ENCODE results near the gene MTERF2. TPM values are rescaled to one million over a fixed set of nuclear protein-coding genes. Genes with fewer than 3 reads are reported as not detected.
A peak's percentile ranks its signal among the peaks of the same experiment; 100 is the strongest.

Gene MTERF2
- polyA plus RNA-seq, 3 donors, result 0.54 to 1.2 (median 0.73) TPM

DNA sequence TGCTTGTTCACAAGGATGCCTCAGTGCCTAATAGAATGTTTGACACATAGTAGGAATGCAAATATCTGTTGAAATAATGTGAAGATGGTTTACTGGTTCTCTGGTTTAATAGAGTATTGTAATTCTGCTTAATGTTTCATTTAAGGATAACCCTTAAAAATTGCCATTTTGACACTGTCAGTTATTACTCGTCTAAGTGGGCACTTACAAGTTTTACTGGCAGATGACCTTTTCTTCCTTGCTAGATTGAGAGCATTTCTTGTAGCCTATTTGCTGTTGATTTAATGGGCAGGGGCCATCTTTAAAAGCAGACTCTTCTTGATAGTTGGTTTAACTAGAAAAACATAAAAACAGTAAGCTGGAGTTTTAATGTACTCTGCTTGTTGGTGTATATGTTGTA, 29.4 kb downstream of the MTERF2 start:
- Mint-ChIP-seq H3K4me3 (peak overlapping the region; percentile 97), H3K9me3 (peaks cover 0 to 5% (median 3%) of the 10 kb centered on the region in 7 donors), H3K4me1 (peaks cover 21% of the 10 kb centered on the region), H3K27ac (no peak overlapping the region), H3K36me3 (peaks cover 0 to 6% of the 10 kb centered on the region in 2 donors), H3K27me3 (ENCODE audit: low read depth in 3 of 3) (peaks cover 29 to 49% (median 34%) of the 10 kb centered on the region in 3 donors)
- no CpG with 5 or more reads among the region's 1 CpG for WGBS (ENCODE audit: insufficient coverage)
- no peak for DNase-seq
- peak overlapping the region; percentile 99 for H3K4me2 ChIP-seq (replicated peaks; ENCODE audit: extremely low read depth, low read length, poor library complexity, severe bottlenecking)
- peaks cover 29% of the 10 kb centered on the region for H3K79me2 ChIP-seq (ENCODE audit: insufficient read depth, low read length)
- no peak overlapping the region for H3K27ac ChIP-seq (ENCODE audit: low read depth in 1 of 2, low read length in 2 of 2)
- intact Hi-C loops (cut with micrococcal nuclease), result no loop called here
- H3K27me3 ChIP-seq (ENCODE audit: control insufficient read depth in 2 of 2, insufficient read depth in 2 of 2, low read length in 2 of 2), result peaks cover 23 to 28% of the 10 kb centered on the region in 2 donors
- no peaks in the 10 kb centered on the region for H3K9me3 ChIP-seq (replicated peaks in 1 of 2; ENCODE audit: control insufficient read depth in 1 of 2, insufficient read depth in 1 of 2, low read length in 2 of 2)
- no peak for TF ChIP-seq CTCF (IDR thresholded peaks at IDR 0.05)
- no peaks in the 10 kb centered on the region for H4K20me1 ChIP-seq (ENCODE audit: insufficient read depth, low read length)
- no peak overlapping the region for H3K9ac ChIP-seq (ENCODE audit: insufficient read depth, low read length, poor library complexity, severe bottlenecking)
- H2AFZ ChIP-seq (ENCODE audit: insufficient read depth, low read depth, low read length, poor library complexity, severe bottlenecking), result no peak overlapping the region
- H3K4me1 ChIP-seq (ENCODE audit: control insufficient read depth in 1 of 2, insufficient read depth in 2 of 2, low read length in 2 of 2), result peaks cover 10 to 28% of the 10 kb centered on the region in 2 donors
- peak overlapping the region in 1 of 3 experiments; percentile 90 for H3K4me3 ChIP-seq (replicated peaks in 1 of 3; ENCODE audit: low read depth in 2 of 3, low read length in 3 of 3)
- no peaks in the 10 kb centered on the region for H3K36me3 ChIP-seq (replicated peaks in 1 of 2; ENCODE audit: control insufficient read depth in 1 of 2, insufficient read depth in 2 of 2, low read length in 2 of 2)

DNA sequence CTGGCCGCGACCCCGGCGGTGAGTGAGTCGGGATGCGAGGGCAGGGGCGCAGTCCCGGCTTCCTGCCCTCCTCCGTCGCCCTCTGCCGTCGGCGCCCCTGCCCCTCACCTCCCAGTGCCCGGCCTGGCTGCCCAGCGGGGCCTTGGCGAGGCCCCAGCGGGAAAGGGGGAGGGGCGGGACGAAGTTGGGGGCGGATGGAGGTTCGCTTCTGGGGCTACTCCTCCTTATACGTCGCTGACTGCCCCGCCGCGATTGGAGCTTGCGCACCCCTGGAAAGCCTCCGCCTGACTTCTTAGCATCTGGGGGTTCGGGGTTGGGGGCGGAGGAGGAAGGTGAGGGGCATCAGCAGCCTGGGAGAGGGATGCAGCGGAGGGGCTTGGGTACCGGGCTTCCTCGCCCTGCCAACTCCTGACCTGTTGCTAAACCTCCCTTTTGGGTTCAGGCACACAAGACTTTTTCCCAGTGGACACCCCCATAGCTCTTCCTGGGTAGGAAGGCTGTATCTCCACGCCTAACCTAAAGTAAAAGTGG, 30.8 kb downstream of the MTERF2 start:
- Histone ChIP-seq H3K27me3 (ENCODE audit: control insufficient read depth in 2 of 2, insufficient read depth in 2 of 2, low read length in 2 of 2) (peaks cover 31 to 43% of the 10 kb centered on the region in 2 donors), H3K79me2 (ENCODE audit: insufficient read depth, low read length) (peaks cover 25% of the 10 kb centered on the region), H2AFZ (ENCODE audit: insufficient read depth, low read depth, low read length, poor library complexity, severe bottlenecking) (peak overlapping the region; percentile 78), H3K9ac (ENCODE audit: insufficient read depth, low read length, poor library complexity, severe bottlenecking) (peak overlapping the region; percentile 65), H3K9me3 (replicated peaks in 1 of 2; ENCODE audit: control insufficient read depth in 1 of 2, insufficient read depth in 1 of 2, low read length in 2 of 2) (no peaks in the 10 kb centered on the region), H3K4me1 (ENCODE audit: control insufficient read depth in 1 of 2, insufficient read depth in 2 of 2, low read length in 2 of 2) (peaks cover 10 to 28% of the 10 kb centered on the region in 2 donors), H3K27ac (ENCODE audit: low read depth in 1 of 2, low read length in 2 of 2) (peak overlapping the region in 1 of 2 donors; percentile 0), H4K20me1 (ENCODE audit: insufficient read depth, low read length) (no peaks in the 10 kb centered on the region), H3K4me3 (replicated peaks in 1 of 3; ENCODE audit: low read depth in 2 of 3, low read length in 3 of 3) (peak overlapping the region; percentile 45 to 90 (median 63)), H3K36me3 (replicated peaks in 1 of 2; ENCODE audit: control insufficient read depth in 1 of 2, insufficient read depth in 2 of 2, low read length in 2 of 2) (no peaks in the 10 kb centered on the region), H3K4me2 (replicated peaks; ENCODE audit: extremely low read depth, low read length, poor library complexity, severe bottlenecking) (peak overlapping the region; percentile 99)
- H3K4me1 Mint-ChIP-seq, result peaks cover 21% of the 10 kb centered on the region
- no peak for TF ChIP-seq CTCF (IDR thresholded peaks at IDR 0.05)
- 0% methylated on average over 22 of the region's 34 CpGs for whole genome bisulfite sequencing (ENCODE audit: insufficient coverage)
- peaks cover 0 to 6% of the 10 kb centered on the region in 2 donors for H3K36me3 Mint-ChIP-seq
- peak overlapping the region in 3 of 7 donors; percentile 30 to 66 (median 66) for H3K27ac Mint-ChIP-seq
- peaks cover 0 to 8% (median 3%) of the 10 kb centered on the region in 7 donors for H3K9me3 Mint-ChIP-seq
- intact Hi-C loops (cut with micrococcal nuclease), result no loop called here
- peak in 2 of 3 donors; percentile 2 to 9 for DNase-seq
- H3K4me3 Mint-ChIP-seq, result peak overlapping the region; percentile 97
- H3K27me3 Mint-ChIP-seq (ENCODE audit: low read depth in 3 of 3), result peaks cover 40 to 62% (median 44%) of the 10 kb centered on the region in 3 donors

All from CD14-positive monocyte (primary cell).